HG03108 (cell line): ENCODE measurements around the gene RAB30.

ENCODE experiments used
- ATAC-seq: cut with Tn5 transposase; IDR thresholded peaks from one replicate; pipeline ENCODE4 v1.9.1; 2021; ENCODE audit warnings: moderate library complexity; ENCODE audit not compliant: unreplicated experiment

The RAB30 gene

GRCh38 chr11:83041126-83041525, 30.6 kb downstream of the RAB30 start:
- no peak for ATAC-seq

GRCh38 chr11:83039566-83039965, 32.1 kb downstream of the RAB30 start:
- no peak for ATAC-seq

GRCh38 chr11:83037877-83038276, 33.8 kb downstream of the RAB30 start:
- ATAC-seq: no peak

GRCh38 chr11:83036701-83037100, 35.0 kb downstream of the RAB30 start:
- no peak for ATAC-seq

- peak; percentile 61 for ATAC-seq
These were observed 36.4 kb downstream of the RAB30 start for GRCh38 chr11:83035070-83035854.

- ATAC-seq: no peak
These were observed 37.1 kb downstream of the RAB30 start for GRCh38 chr11:83034673-83035014.

GRCh38 chr11:83033972-83034672, 37.6 kb downstream of the RAB30 start:
- no peak for ATAC-seq

- ATAC-seq: no peak
These were observed 38.3 kb downstream of the RAB30 start for GRCh38 chr11:83033371-83033770.

- no peak for ATAC-seq
These were observed 40.6 kb downstream of the RAB30 start for GRCh38 chr11:83031127-83031526.

- no peak for ATAC-seq
These were observed 43.9 kb downstream of the RAB30 start for GRCh38 chr11:83027794-83028193.

GRCh38 chr11:83027289-83027688, 44.4 kb downstream of the RAB30 start:
- no peak for ATAC-seq

GRCh38 chr11:83026229-83026628, 45.5 kb downstream of the RAB30 start:
- ATAC-seq: no peak

- ATAC-seq: no peak
These were observed 46.4 kb downstream of the RAB30 start for GRCh38 chr11:83025267-83025704.

- no peak for ATAC-seq
These were observed 47.3 kb downstream of the RAB30 start for GRCh38 chr11:83024270-83024854.

GRCh38 chr11:83023410-83023809, 48.3 kb downstream of the RAB30 start:
- no peak for ATAC-seq

- ATAC-seq: no peak
These were observed 49.9 kb downstream of the RAB30 start for GRCh38 chr11:83021780-83022125.

- no peak for ATAC-seq
These were observed 50.5 kb downstream of the RAB30 start for GRCh38 chr11:83020942-83021779.

- no peak for ATAC-seq
These were observed 51.7 kb downstream of the RAB30 start for GRCh38 chr11:83019888-83020579.

- no peak for ATAC-seq
These were observed 56.7 kb downstream of the RAB30 start for GRCh38 chr11:83014951-83015350.

GRCh38 chr11:83012168-83013067, 59.3 kb downstream of the RAB30 start:
- no peak for ATAC-seq
